ENCODE data around the gene VWA5A. TPM values are rescaled to one million over a fixed set of nuclear protein-coding genes. Genes with fewer than 3 reads are reported as not detected.

Gene VWA5A
- total and polyA plus RNA-seq, 9 of the 15 experiments (the other 6 are each of a cell fraction or from before 2014, with no cell fraction given), result 4.6 to 19.7 (median 6.9) TPM

DNA sequence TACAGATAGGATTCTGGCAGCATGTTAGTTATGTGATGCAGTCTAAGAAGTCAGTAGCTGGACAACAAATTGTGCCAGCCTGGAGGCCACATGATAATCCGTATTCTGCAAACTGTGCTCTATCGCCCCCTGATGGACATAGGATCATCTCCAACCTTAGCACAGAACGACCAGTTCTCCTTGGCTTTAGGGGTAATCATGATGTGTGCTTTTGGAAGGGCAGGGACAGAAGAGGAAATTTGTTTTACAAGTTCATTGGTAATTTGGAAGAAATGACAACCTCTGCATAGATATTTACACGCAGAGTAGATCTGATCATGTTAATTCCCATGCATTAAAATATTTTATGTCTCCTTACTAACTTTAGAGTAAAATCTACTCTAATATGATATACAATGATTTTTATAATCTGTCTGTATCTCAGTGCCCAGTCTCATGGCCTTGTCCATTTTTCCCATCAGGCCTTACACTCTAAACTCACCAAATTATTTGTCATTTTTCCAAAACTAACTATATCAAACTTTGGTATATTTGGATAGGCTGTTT is 80.0 kb downstream of the VWA5A start (continued):
- TF ChIP-seq, protein P1, sequence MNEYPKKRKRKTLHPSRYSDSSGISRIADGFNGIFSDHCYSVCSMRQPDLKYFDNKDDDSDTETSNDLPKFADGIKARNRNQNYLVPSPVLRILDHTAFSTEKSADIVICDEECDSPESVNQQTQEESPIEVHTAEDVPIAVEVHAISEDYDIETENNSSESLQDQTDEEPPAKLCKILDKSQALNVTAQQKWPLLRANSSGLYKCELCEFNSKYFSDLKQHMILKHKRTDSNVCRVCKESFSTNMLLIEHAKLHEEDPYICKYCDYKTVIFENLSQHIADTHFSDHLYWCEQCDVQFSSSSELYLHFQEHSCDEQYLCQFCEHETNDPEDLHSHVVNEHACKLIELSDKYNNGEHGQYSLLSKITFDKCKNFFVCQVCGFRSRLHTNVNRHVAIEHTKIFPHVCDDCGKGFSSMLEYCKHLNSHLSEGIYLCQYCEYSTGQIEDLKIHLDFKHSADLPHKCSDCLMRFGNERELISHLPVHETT (CRISPR knock-in tag; conservative IDR thresholded peaks at IDR 0.05 in 1 of 2, IDR thresholded peaks at IDR 0.05 in 1 of 2), result no peak
- TF ChIP-seq, protein P2, sequence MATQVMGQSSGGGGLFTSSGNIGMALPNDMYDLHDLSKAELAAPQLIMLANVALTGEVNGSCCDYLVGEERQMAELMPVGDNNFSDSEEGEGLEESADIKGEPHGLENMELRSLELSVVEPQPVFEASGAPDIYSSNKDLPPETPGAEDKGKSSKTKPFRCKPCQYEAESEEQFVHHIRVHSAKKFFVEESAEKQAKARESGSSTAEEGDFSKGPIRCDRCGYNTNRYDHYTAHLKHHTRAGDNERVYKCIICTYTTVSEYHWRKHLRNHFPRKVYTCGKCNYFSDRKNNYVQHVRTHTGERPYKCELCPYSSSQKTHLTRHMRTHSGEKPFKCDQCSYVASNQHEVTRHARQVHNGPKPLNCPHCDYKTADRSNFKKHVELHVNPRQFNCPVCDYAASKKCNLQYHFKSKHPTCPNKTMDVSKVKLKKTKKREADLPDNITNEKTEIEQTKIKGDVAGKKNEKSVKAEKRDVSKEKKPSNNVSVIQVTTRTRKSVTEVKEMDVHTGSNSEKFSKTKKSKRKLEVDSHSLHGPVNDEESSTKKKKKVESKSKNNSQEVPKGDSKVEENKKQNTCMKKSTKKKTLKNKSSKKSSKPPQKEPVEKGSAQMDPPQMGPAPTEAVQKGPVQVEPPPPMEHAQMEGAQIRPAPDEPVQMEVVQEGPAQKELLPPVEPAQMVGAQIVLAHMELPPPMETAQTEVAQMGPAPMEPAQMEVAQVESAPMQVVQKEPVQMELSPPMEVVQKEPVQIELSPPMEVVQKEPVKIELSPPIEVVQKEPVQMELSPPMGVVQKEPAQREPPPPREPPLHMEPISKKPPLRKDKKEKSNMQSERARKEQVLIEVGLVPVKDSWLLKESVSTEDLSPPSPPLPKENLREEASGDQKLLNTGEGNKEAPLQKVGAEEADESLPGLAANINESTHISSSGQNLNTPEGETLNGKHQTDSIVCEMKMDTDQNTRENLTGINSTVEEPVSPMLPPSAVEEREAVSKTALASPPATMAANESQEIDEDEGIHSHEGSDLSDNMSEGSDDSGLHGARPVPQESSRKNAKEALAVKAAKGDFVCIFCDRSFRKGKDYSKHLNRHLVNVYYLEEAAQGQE (IDR thresholded peaks at IDR 0.05; ENCODE audit: borderline replicate concordance), result peak; percentile 76
- TF ChIP-seq, protein P2 (CRISPR knock-in tag; IDR thresholded peaks at IDR 0.05; ENCODE audit: low read depth), result no peak
- TF ChIP-seq U2AF2 (optimal IDR thresholded peaks at IDR 0.05; ENCODE audit: low read depth, low read length) (no peak), BCOR (IDR thresholded peaks at IDR 0.05) (0 out of 2 replicates have a peak, but pooled peaks have one; percentile 22), LARP7 (IDR thresholded peaks at IDR 0.05) (no peak), PHTF2 (CRISPR knock-in tag; IDR thresholded peaks at IDR 0.05) (no peak), ETV5 (CRISPR knock-in tag; IDR thresholded peaks at IDR 0.05; ENCODE audit: low read depth) (no peak), KLF10 (CRISPR knock-in tag; IDR thresholded peaks at IDR 0.05) (no peak), ZC3H8 (IDR thresholded peaks at IDR 0.05) (0 out of 2 replicates have a peak, but pooled peaks have one; percentile 46), SMC3 (conservative IDR thresholded peaks at IDR 0.05; ENCODE audit: insufficient read depth, low read depth, low read length) (peak; percentile 64), SMARCA5 (IDR thresholded peaks at IDR 0.05) (peak; percentile 52; the same call in 1 of the 2 replicates), NCOR1 (IDR thresholded peaks at IDR 0.05) (no peak), MCM2 (IDR thresholded peaks at IDR 0.05; ENCODE audit: low read depth) (no peak)
- TF ChIP-seq, protein P3, sequence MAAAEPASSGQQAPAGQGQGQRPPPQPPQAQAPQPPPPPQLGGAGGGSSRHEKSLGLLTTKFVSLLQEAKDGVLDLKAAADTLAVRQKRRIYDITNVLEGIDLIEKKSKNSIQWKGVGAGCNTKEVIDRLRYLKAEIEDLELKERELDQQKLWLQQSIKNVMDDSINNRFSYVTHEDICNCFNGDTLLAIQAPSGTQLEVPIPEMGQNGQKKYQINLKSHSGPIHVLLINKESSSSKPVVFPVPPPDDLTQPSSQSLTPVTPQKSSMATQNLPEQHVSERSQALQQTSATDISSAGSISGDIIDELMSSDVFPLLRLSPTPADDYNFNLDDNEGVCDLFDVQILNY (CRISPR knock-in tag; IDR thresholded peaks at IDR 0.05), result no peak
- TF ChIP-seq, protein P4, sequence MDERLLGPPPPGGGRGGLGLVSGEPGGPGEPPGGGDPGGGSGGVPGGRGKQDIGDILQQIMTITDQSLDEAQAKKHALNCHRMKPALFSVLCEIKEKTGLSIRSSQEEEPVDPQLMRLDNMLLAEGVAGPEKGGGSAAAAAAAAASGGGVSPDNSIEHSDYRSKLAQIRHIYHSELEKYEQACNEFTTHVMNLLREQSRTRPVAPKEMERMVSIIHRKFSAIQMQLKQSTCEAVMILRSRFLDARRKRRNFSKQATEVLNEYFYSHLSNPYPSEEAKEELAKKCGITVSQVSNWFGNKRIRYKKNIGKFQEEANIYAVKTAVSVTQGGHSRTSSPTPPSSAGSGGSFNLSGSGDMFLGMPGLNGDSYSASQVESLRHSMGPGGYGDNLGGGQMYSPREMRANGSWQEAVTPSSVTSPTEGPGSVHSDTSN (CRISPR knock-in tag; IDR thresholded peaks at IDR 0.05; ENCODE audit: low read depth), result no peak
- TF ChIP-seq, protein P4 (tag; conservative IDR thresholded peaks at IDR 0.05; ENCODE audit: low read depth), result no peak

Measured in K562 (cell line).